ENCODE measurements around the gene DDX10. TPM values are rescaled to one million over a fixed set of nuclear protein-coding genes. Genes with fewer than 3 reads are reported as not detected.

The DDX10 gene
- total RNA-seq, 1 donor from 2014 or later = 32.2 TPM

- Mint-ChIP-seq H3K27ac (ENCODE audit: unreplicated experiment) (no peak overlapping the region), H3K36me3 (ENCODE audit: low read depth, unreplicated experiment) (no peaks in the 10 kb centered on the region), H3K9me3 (ENCODE audit: unreplicated experiment) (peaks cover 3% of the 10 kb centered on the region), H3K27me3 (ENCODE audit: low read depth, unreplicated experiment) (no peaks in the 10 kb centered on the region), H3K4me3 (ENCODE audit: unreplicated experiment) (no peak overlapping the region), H3K4me1 (ENCODE audit: low read depth, unreplicated experiment) (peaks cover 7% of the 10 kb centered on the region)
- H3K36me3 ChIP-seq (ENCODE audit: insufficient read depth, low read length) = no peaks in the 10 kb centered on the region
- peaks cover 11% of the 10 kb centered on the region for H4K20me1 ChIP-seq (ENCODE audit: insufficient read depth, low read length)
- no peak overlapping the region for H3K4me3 ChIP-seq (ENCODE audit: insufficient read depth, low read depth, low read length)
- TF ChIP-seq CTCF (IDR thresholded peaks at IDR 0.05; ENCODE audit: insufficient read depth, low read depth, low read length) (no peak), EZH2 (IDR thresholded peaks at IDR 0.05; ENCODE audit: insufficient read depth, low read length) (no peak)
- no peak overlapping the region for H3K9ac ChIP-seq (ENCODE audit: low read length)
- H2AFZ ChIP-seq (ENCODE audit: low read depth, low read length) = no peak overlapping the region
- no peaks in the 10 kb centered on the region for H3K27me3 ChIP-seq (ENCODE audit: insufficient read depth, low read length)
- H3K4me1 ChIP-seq (ENCODE audit: insufficient read depth, low read length) = no peaks in the 10 kb centered on the region
- FAIRE-seq = no peak
- H3K4me2 ChIP-seq (ENCODE audit: low read length) = no peak overlapping the region
- peaks cover 66% of the 10 kb centered on the region for H3K79me2 ChIP-seq (ENCODE audit: insufficient read depth, low read length)
- no peak overlapping the region for H3K27ac ChIP-seq (ENCODE audit: low read depth, low read length)
- DNase-seq (ENCODE audit: low read depth) = no peak
- H3K9me3 ChIP-seq (ENCODE audit: insufficient read depth, low read depth, low read length) = no peaks in the 10 kb centered on the region
Observed at GRCh38 chr11:108787105-108787504, 122.2 kb downstream of the DDX10 start.

- Histone ChIP-seq H3K27ac (ENCODE audit: low read depth, low read length) (no peak overlapping the region), H3K4me1 (ENCODE audit: insufficient read depth, low read length) (no peaks in the 10 kb centered on the region), H3K79me2 (ENCODE audit: insufficient read depth, low read length) (peaks cover 68% of the 10 kb centered on the region), H2AFZ (ENCODE audit: low read depth, low read length) (no peak overlapping the region), H3K27me3 (ENCODE audit: insufficient read depth, low read length) (no peaks in the 10 kb centered on the region), H3K4me3 (ENCODE audit: insufficient read depth, low read depth, low read length) (no peak overlapping the region), H3K4me2 (ENCODE audit: low read length) (no peak overlapping the region), H4K20me1 (ENCODE audit: insufficient read depth, low read length) (peaks cover 11% of the 10 kb centered on the region), H3K9me3 (ENCODE audit: insufficient read depth, low read depth, low read length) (no peaks in the 10 kb centered on the region), H3K9ac (ENCODE audit: low read length) (no peak overlapping the region), H3K36me3 (ENCODE audit: insufficient read depth, low read length) (no peaks in the 10 kb centered on the region)
- TF ChIP-seq EZH2 (IDR thresholded peaks at IDR 0.05; ENCODE audit: insufficient read depth, low read length) = no peak
- peak; percentile 61 for TF ChIP-seq CTCF (IDR thresholded peaks at IDR 0.05; ENCODE audit: insufficient read depth, low read depth, low read length)
- H3K36me3 Mint-ChIP-seq (ENCODE audit: low read depth, unreplicated experiment) = no peaks in the 10 kb centered on the region
- peaks cover 7% of the 10 kb centered on the region for H3K4me1 Mint-ChIP-seq (ENCODE audit: low read depth, unreplicated experiment)
- no peaks in the 10 kb centered on the region for H3K27me3 Mint-ChIP-seq (ENCODE audit: low read depth, unreplicated experiment)
- FAIRE-seq = peak; percentile 83
- H3K4me3 Mint-ChIP-seq (ENCODE audit: unreplicated experiment) = no peak overlapping the region
- peak; percentile 29 for DNase-seq (ENCODE audit: low read depth)
- H3K27ac Mint-ChIP-seq (ENCODE audit: unreplicated experiment) = no peak overlapping the region
- H3K9me3 Mint-ChIP-seq (ENCODE audit: unreplicated experiment) = peaks cover 3% of the 10 kb centered on the region
Observed at GRCh38 chr11:108788565-108789199, 123.8 kb downstream of the DDX10 start.
